H1 (cell line): ENCODE results near the gene STPG1. TPM values are rescaled to one million over a fixed set of nuclear protein-coding genes. Genes with fewer than 3 reads are reported as not detected.

Experiments used
- CTCF ChIA-PET: fragments of 300-600 bp; sonication (Branson Sonifier 250); formaldehyde crosslinking; loops from one replicate; lab custom pipeline; 2021; ENCODE audit not compliant: partially characterized antibody; lab: Charles Lee
- POLR2A ChIA-PET: fragments of 300-600 bp; sonication (Branson Sonifier 250); formaldehyde crosslinking; loops from one replicate; lab custom pipeline; 2021; ENCODE audit warnings: inconsistent platforms; ENCODE audit not compliant: partially characterized antibody; lab: Charles Lee
- DNase-seq, 2 experiments: peaks; one replicate each; pipeline versions ENCODE4 v3.0.0 to v3.0.0-alpha.2; 2010 to 2022; ENCODE audit warnings: low spot score in 2 of 2, low read depth in 1 of 2, mixed read lengths in 1 of 2
- FAIRE-seq: peaks from 2 replicates; lab custom pipeline; 2011; peaks lifted over from hg19 to GRCh38; lab: Jason Lieb, UNC
- H2AFZ ChIP-seq: 2 replicates; pipeline ENCODE4 v1.8.1; 2012; ENCODE audit warnings: low read length, inconsistent platforms
- H2AK5ac ChIP-seq: 2 replicates; pipeline ENCODE4 v1.6.1; 2013; ENCODE audit warnings: low read depth, low read length
- H2BK120ac ChIP-seq: replicated peaks from 2 replicates; pipeline ENCODE3; 2013; ENCODE audit warnings: low read depth, low read length, inconsistent platforms
- H2BK12ac ChIP-seq: 2 replicates; pipeline ENCODE4 v1.6.1; 2013; ENCODE audit warnings: low read depth, low read length
- H2BK15ac ChIP-seq: 2 replicates; pipeline ENCODE4 v1.6.1; 2013; ENCODE audit warnings: low read length
- H2BK20ac ChIP-seq: 2 replicates; pipeline ENCODE4 v1.6.1; 2013; ENCODE audit warnings: low read length
- H2BK5ac ChIP-seq: 2 replicates; pipeline ENCODE4 v1.6.1; 2013; ENCODE audit warnings: low read depth, low read length
- H3K14ac ChIP-seq: 2 replicates; pipeline ENCODE4 v1.6.1; 2013; ENCODE audit warnings: inconsistent platforms; ENCODE audit not compliant: insufficient read length
- H3K18ac ChIP-seq: 2 replicates; pipeline ENCODE4 v1.6.1; 2013; ENCODE audit warnings: low read length; ENCODE audit errors: extremely low read depth
- H3K23ac ChIP-seq: 2 replicates; pipeline ENCODE4 v1.6.1; 2013; ENCODE audit warnings: inconsistent platforms; ENCODE audit not compliant: insufficient read length
- H3K23me2 ChIP-seq: 2 replicates; pipeline ENCODE4 v1.6.1; 2013; ENCODE audit warnings: low read depth, low read length
- H3K27ac ChIP-seq: 2 replicates; pipeline ENCODE4 v1.6.1; 2011; ENCODE audit warnings: low read depth, low read length, inconsistent platforms
- H3K27me3 ChIP-seq, 4 experiments: replicated peaks in 1 of 4; 1 replicate in 1 of 4; 2 replicates in 3 of 4; pipeline versions ENCODE4 v1.6.1 to v1.8.1; 2011 to 2013; ENCODE audit warnings: low read length in 3 of 4, mild to moderate bottlenecking in 3 of 4, inconsistent platforms in 2 of 4, mixed read lengths in 2 of 4, moderate library complexity in 1 of 4; ENCODE audit not compliant: control insufficient read depth in 3 of 4, insufficient read depth in 3 of 4; ENCODE audit errors: extremely low read depth in 1 of 4
- H3K36me3 ChIP-seq, 4 experiments: 2 replicates each; pipeline versions ENCODE4 v1.6.1 to v1.8.1; 2011 to 2013; ENCODE audit warnings: mild to moderate bottlenecking in 4 of 4, low read length in 3 of 4, moderate library complexity in 2 of 4, control low read depth in 1 of 4, inconsistent platforms in 1 of 4; ENCODE audit not compliant: insufficient read depth in 4 of 4, control insufficient read depth in 2 of 4
- H3K4ac ChIP-seq: replicated peaks from 2 replicates; pipeline ENCODE3; 2013; ENCODE audit warnings: low read length, low read depth, mixed read lengths, inconsistent platforms; ENCODE audit not compliant: insufficient read length
- H3K4me1 ChIP-seq, 4 experiments: replicated peaks in 1 of 4; 1 replicate in 1 of 4; 2 replicates in 3 of 4; pipeline versions ENCODE4 v1.6.1 to v1.8.1; 2011 to 2013; ENCODE audit warnings: low read length in 3 of 4, inconsistent platforms in 2 of 4, mixed read lengths in 1 of 4; ENCODE audit not compliant: insufficient read depth in 4 of 4, control insufficient read depth in 3 of 4
- H3K4me2 ChIP-seq, 2 experiments: 2 replicates each; pipeline versions ENCODE4 v1.6.1 to v1.8.1; 2011 to 2013; ENCODE audit warnings: low read depth in 2 of 2, low read length in 2 of 2, control low read depth in 1 of 2, inconsistent platforms in 1 of 2, mild to moderate bottlenecking in 1 of 2; ENCODE audit not compliant: insufficient read depth in 1 of 2
- H3K4me3 ChIP-seq, 4 experiments: fragments of 200-600, 300-600 bp in 1 of 4; sonication (generic), shearing (Covaris generic), sonication (Bioruptor Twin) in 1 of 4; 2 replicates each; pipeline versions ENCODE4 v1.5.1 to v1.8.1; 2011 to 2016; ENCODE audit warnings: low read length in 4 of 4, low read depth in 3 of 4, control low read depth in 2 of 4, inconsistent platforms in 2 of 4, mild to moderate bottlenecking in 2 of 4, mixed read lengths in 1 of 4, moderate library complexity in 1 of 4; ENCODE audit not compliant: insufficient read depth in 2 of 4; ENCODE audit errors: extremely low read depth in 1 of 4
- H3K56ac ChIP-seq: replicated peaks from 2 replicates; pipeline ENCODE3; 2013; ENCODE audit warnings: low read depth, mild to moderate bottlenecking, mixed read lengths, low read length, inconsistent platforms; ENCODE audit not compliant: insufficient read length
- H3K79me1 ChIP-seq: 2 replicates; pipeline ENCODE4 v1.6.1; 2013; ENCODE audit warnings: low read depth, low read length, control low read depth
- H3K79me2 ChIP-seq, 2 experiments: 2 replicates each; pipeline versions ENCODE4 v1.6.1 to v1.8.1; 2012 to 2013; ENCODE audit warnings: low read length in 2 of 2, mild to moderate bottlenecking in 2 of 2, inconsistent platforms in 1 of 2; ENCODE audit not compliant: insufficient read depth in 2 of 2, control insufficient read depth in 1 of 2
- H3K9ac ChIP-seq, 4 experiments: replicated peaks in 1 of 4; 1 replicate in 1 of 4; 2 replicates in 3 of 4; pipeline versions ENCODE4 v1.6.1 to v1.8.1; 2011 to 2013; ENCODE audit warnings: low read depth in 3 of 4, low read length in 3 of 4, control low read depth in 2 of 4, mild to moderate bottlenecking in 2 of 4, moderate library complexity in 2 of 4, inconsistent platforms in 1 of 4; ENCODE audit errors: extremely low read depth in 1 of 4
- H3K9me3 ChIP-seq, 2 experiments: 2 replicates each; pipeline versions ENCODE4 v1.6.1 to v1.8.1; 2012 to 2013; ENCODE audit warnings: mild to moderate bottlenecking in 2 of 2, moderate library complexity in 2 of 2, control low read depth in 1 of 2, inconsistent platforms in 1 of 2, low read depth in 1 of 2, low read length in 1 of 2, mixed read lengths in 1 of 2; ENCODE audit not compliant: insufficient read depth in 2 of 2
- H4K20me1 ChIP-seq, 2 experiments: replicated peaks in 1 of 2; 2 replicates each; pipeline versions ENCODE3 to v1.8.1; 2011 to 2013; ENCODE audit warnings: inconsistent platforms in 2 of 2, low read length in 2 of 2, mild to moderate bottlenecking in 1 of 2; ENCODE audit not compliant: insufficient read depth in 2 of 2, control insufficient read depth in 1 of 2
- H4K5ac ChIP-seq: 2 replicates; pipeline ENCODE4 v1.6.1; 2013; ENCODE audit warnings: low read length, low read depth, mixed read lengths, inconsistent platforms; ENCODE audit not compliant: insufficient read length
- H4K8ac ChIP-seq: 2 replicates; pipeline ENCODE4 v1.8.0; 2013; ENCODE audit warnings: mild to moderate bottlenecking, moderate library complexity, low read length, inconsistent platforms; ENCODE audit not compliant: insufficient read depth; ENCODE audit errors: extremely low read depth
- H4K91ac ChIP-seq: replicated peaks from 2 replicates; pipeline ENCODE3; 2013; ENCODE audit warnings: low read length, mixed read lengths, inconsistent platforms; ENCODE audit not compliant: insufficient read length
- CHD2 ChIP-seq: IDR thresholded peaks from 2 replicates; pipeline ENCODE4 v1.6.1; 2012; ENCODE audit warnings: low read length, improper control_type of control experiment
- KDM1A ChIP-seq: fragments of 200-600, 300-600 bp; sonication (generic); IDR thresholded peaks from 2 replicates; pipeline ENCODE4 v1.7.1; 2016; ENCODE audit warnings: mild to moderate bottlenecking, low read length, borderline replicate concordance
- MAFK ChIP-seq: IDR thresholded peaks from 2 replicates; pipeline ENCODE4 v1.6.1; 2012; ENCODE audit warnings: low read depth, mild to moderate bottlenecking, improper control_type of control experiment, low read length
- WGBS, 2 experiments: shearing (Covaris generic) in 1 of 2; methylation state at CpG; one replicate each; pipeline versions ENCODE4 v1.1.6 to v1.1.7; 2013 to 2015; ENCODE audit warnings: low lambda C conversion rate in 2 of 2, mixed read lengths in 2 of 2, inconsistent platforms in 1 of 2, low coverage in 1 of 2, missing lambda C conversion rate in 1 of 2; ENCODE audit not compliant: insufficient replicate concordance in 2 of 2, insufficient coverage in 1 of 2, insufficient read length in 1 of 2; ENCODE audit errors: extremely low coverage in 1 of 2, missing lambda C conversion rate in 1 of 2; 5-methylcytosine and 5-hydroxymethylcytosine counted together
- polyA plus RNA-seq, 7 experiments: library from polyadenylated mRNA; depleted of rRNA in 3 of 7; stranded (reverse) in 5 of 7; unstranded in 2 of 7; fragments of >200 nt in 5 of 7; fragments of 200-250 nt in 2 of 7; gene quantifications; 1 replicate in 5 of 7; 2 replicates in 1 of 7; 4 replicates in 1 of 7; pipeline versions ENCODE4 v1.2.1 to v1.2.3, GENCODE V29; 2011 to 2013; ENCODE audit warnings: missing spikeins in 2 of 7, mixed read lengths in 2 of 7
- total RNA-seq: library from RNA; stranded (reverse); fragmentation: NEBNext Ultra II Directional; extraction: Animal tissue kit (Norgen Biotek cat#: 25700); gene quantifications from 2 replicates; pipeline ENCODE4 v1.2.1, GENCODE V29; 2021

Gene STPG1
- total and polyA plus RNA-seq, 2 of the 8 experiments (the other 6 are each of a cell fraction or from before 2014, with no cell fraction given) = 10.3 to 11.2 TPM

- H3K79me1 ChIP-seq = no peaks in the 10 kb centered on the region
- H3K36me3 ChIP-seq = no peaks in the 10 kb centered on the region; a peak in 1 of 8 replicates
- DNase-seq = no peak
- no peaks in the 10 kb centered on the region for H3K9me3 ChIP-seq
- no peak overlapping the region for H2BK15ac ChIP-seq
- H4K91ac ChIP-seq = no peak overlapping the region
- H4K8ac ChIP-seq = no peak overlapping the region
- H2BK20ac ChIP-seq = no peak overlapping the region
- no peak overlapping the region for H2AK5ac ChIP-seq
- no peak overlapping the region for H3K18ac ChIP-seq
- H3K9ac ChIP-seq = no peak overlapping the region
- H2BK12ac ChIP-seq = no peak overlapping the region
- CTCF ChIA-PET = interaction anchor here (0.7 to 2.2 kb wide), 5 partner anchors 14 to 164 kb away, joined by 3 to 11 read pairs (median 5); no protein-coding TSS in a partner anchor
- H3K56ac ChIP-seq = no peak overlapping the region
- H3K14ac ChIP-seq = no peak overlapping the region
- no peak overlapping the region for H2BK5ac ChIP-seq
- no peaks in the 10 kb centered on the region for H3K27me3 ChIP-seq
- H3K23me2 ChIP-seq = no peaks in the 10 kb centered on the region
- H2AFZ ChIP-seq = no peak overlapping the region
- no peaks in the 10 kb centered on the region for H4K20me1 ChIP-seq
- FAIRE-seq = no peak
- POLR2A ChIA-PET = interaction anchor here (0.6 kb wide), 1 partner anchor 28 kb away, joined by 3 read pairs; no protein-coding TSS in a partner anchor
- H3K4ac ChIP-seq = no peak overlapping the region
- no peaks in the 10 kb centered on the region for H3K79me2 ChIP-seq
- no peaks in the 10 kb centered on the region; a peak in 2 of 7 replicates for H3K4me1 ChIP-seq
- WGBS, 2 experiments = 92% methylated on average over 4 of the region's 4 CpGs; no CpG with 5 or more reads in 1 of the 2 experiments
- no peak overlapping the region for H3K4me2 ChIP-seq
- no peak overlapping the region for H3K27ac ChIP-seq
- no peak overlapping the region for H2BK120ac ChIP-seq
- H3K4me3 ChIP-seq = no peak overlapping the region
- no peak overlapping the region for H4K5ac ChIP-seq
- no peak overlapping the region for H3K23ac ChIP-seq
- no peak for TF ChIP-seq MAFK
- TF ChIP-seq CHD2 = no peak
- TF ChIP-seq KDM1A = no peak
These were observed 50.5 kb downstream of the STPG1 start for GRCh38 chr1:24362982-24363614.
